Activated CD4-positive, alpha-beta memory T cell treated with anti-CD3 and anti-CD28 coated beads for 36 hours (primary cell): ENCODE measurements around the gene GPR173. TPM values are rescaled to one million over a fixed set of nuclear protein-coding genes. Genes with fewer than 3 reads are reported as not detected.

ENCODE experiments used
- CTCF ChIA-PET: fragments of 350-600 bp; sonication (Branson Sonifier 250); formaldehyde crosslinking; loops from one replicate; lab custom pipeline; 2021; ENCODE audit warnings: antibody characterized with exemption, inconsistent platforms; lab: Charles Lee
- POLR2A ChIA-PET: fragments of 350-600 bp; sonication (Branson Sonifier 250); formaldehyde crosslinking; loops from one replicate; lab custom pipeline; 2021; ENCODE audit warnings: antibody characterized with exemption; lab: Charles Lee
- DNase-seq: peaks from one replicate; pipeline ENCODE4 v3.0.0-alpha.2; 2020
- H3K27ac Mint-ChIP-seq: one replicate; pipeline ENCODE4 v1.8.0; 2021; ENCODE audit warnings: mixed read lengths
- H3K27me3 Mint-ChIP-seq: one replicate; pipeline ENCODE4 v1.8.0; 2021; ENCODE audit warnings: mixed read lengths
- H3K36me3 Mint-ChIP-seq: one replicate; pipeline ENCODE4 v1.8.0; 2021; ENCODE audit warnings: mixed read lengths
- H3K4me1 Mint-ChIP-seq: one replicate; pipeline ENCODE4 v1.8.0; 2021; ENCODE audit warnings: low read depth, mixed read lengths
- H3K4me3 Mint-ChIP-seq: one replicate; pipeline ENCODE4 v1.8.0; 2021; ENCODE audit warnings: mild to moderate bottlenecking, mixed read lengths
- H3K9me3 Mint-ChIP-seq: one replicate; pipeline ENCODE4 v1.8.0; 2021; ENCODE audit warnings: mixed read lengths
- intact Hi-C: fragments of 100-400 bp; cut with micrococcal nuclease; formaldehyde crosslinking; loops from one replicate; pipeline ENCODE4 v1.15.1; 2023
- total RNA-seq, 2 experiments: library from RNA; stranded (reverse); gene quantifications; one replicate each; pipeline ENCODE4 v1.2.3, GENCODE V29; 2021

Gene GPR173
- not detected for total RNA-seq

GRCh38 chrX:53048169-53049126 lies at the start of gene GPR173:
TSS of gene GPR173 (plus strand) at chrX:53048789. CDS start at chrX:53076622, 27,833 bp downstream.
- ChIA-PET CTCF (no interaction called here), POLR2A (no interaction called here)
- Mint-ChIP-seq H3K27ac (no peak within 1 kb of the TSS), H3K4me1 (no peaks in the 10 kb centered on the region), H3K4me3 (no peak within 1 kb of the TSS), H3K27me3 (peaks cover 7% of the 10 kb centered on the region), H3K36me3 (no peaks in the 10 kb centered on the region), H3K9me3 (no peaks in the 10 kb centered on the region)
- intact Hi-C loops = no loop called here
- DNase-seq = no peak

GRCh38 chrX:53000447-53001135 lies 48.0 kb upstream of the GPR173 start:
- Mint-ChIP-seq H3K27me3 (peaks cover 9% of the 10 kb centered on the region), H3K36me3 (no peaks in the 10 kb centered on the region), H3K4me1 (peaks cover 10% of the 10 kb centered on the region), H3K27ac (no peak overlapping the region), H3K4me3 (peak overlapping the region; percentile 12), H3K9me3 (no peaks in the 10 kb centered on the region)
- CTCF ChIA-PET = no interaction called here
- no peak for DNase-seq
- POLR2A ChIA-PET = no interaction called here
- intact Hi-C loops = no loop called here

GRCh38 chrX:53001958-53002357 lies 46.6 kb upstream of the GPR173 start:
- ChIA-PET POLR2A (no interaction called here), CTCF (no interaction called here)
- Mint-ChIP-seq H3K36me3 (no peaks in the 10 kb centered on the region), H3K4me3 (no peak overlapping the region), H3K4me1 (peaks cover 10% of the 10 kb centered on the region), H3K27ac (no peak overlapping the region), H3K9me3 (no peaks in the 10 kb centered on the region), H3K27me3 (peaks cover 9% of the 10 kb centered on the region)
- DNase-seq = no peak
- intact Hi-C loops = no loop called here

- H3K4me3 Mint-ChIP-seq = no peak overlapping the region
- H3K27me3 Mint-ChIP-seq = peaks cover 9% of the 10 kb centered on the region
- peaks cover 10% of the 10 kb centered on the region for H3K4me1 Mint-ChIP-seq
- intact Hi-C loops = no loop called here
- POLR2A ChIA-PET = no interaction called here
- no peak for DNase-seq
- H3K9me3 Mint-ChIP-seq = no peaks in the 10 kb centered on the region
- CTCF ChIA-PET = no interaction called here
- H3K27ac Mint-ChIP-seq = no peak overlapping the region
- H3K36me3 Mint-ChIP-seq = no peaks in the 10 kb centered on the region
Measured at GRCh38 chrX:53003111-53003510, 45.5 kb upstream of the GPR173 start.

- no peak overlapping the region for H3K27ac Mint-ChIP-seq
- H3K9me3 Mint-ChIP-seq = no peaks in the 10 kb centered on the region
- peaks cover 9% of the 10 kb centered on the region for H3K27me3 Mint-ChIP-seq
- no peaks in the 10 kb centered on the region for H3K36me3 Mint-ChIP-seq
- CTCF ChIA-PET = interaction anchor here (0.7 to 2.0 kb wide), 2 partner anchors 9 to 14 kb away, joined by 3 to 5 read pairs; no protein-coding TSS in a partner anchor
- POLR2A ChIA-PET = no interaction called here
- H3K4me3 Mint-ChIP-seq = no peak overlapping the region
- peaks cover 10% of the 10 kb centered on the region for H3K4me1 Mint-ChIP-seq
- DNase-seq = no peak
- intact Hi-C loops = no loop called here
Measured at GRCh38 chrX:53004038-53004437, 44.6 kb upstream of the GPR173 start.

GRCh38 chrX:53004811-53005210 lies 43.8 kb upstream of the GPR173 start:
- intact Hi-C loops = no loop called here
- Mint-ChIP-seq H3K27ac (no peak overlapping the region), H3K27me3 (peaks cover 9% of the 10 kb centered on the region), H3K4me3 (no peak overlapping the region), H3K36me3 (no peaks in the 10 kb centered on the region), H3K4me1 (peaks cover 10% of the 10 kb centered on the region), H3K9me3 (no peaks in the 10 kb centered on the region)
- ChIA-PET POLR2A (no interaction called here), CTCF (interaction anchor here (0.7 to 2.0 kb wide), 2 partner anchors 10 to 14 kb away, joined by 3 to 5 read pairs; no protein-coding TSS in a partner anchor)
- no peak for DNase-seq

- Mint-ChIP-seq H3K27ac (no peak overlapping the region), H3K9me3 (no peaks in the 10 kb centered on the region), H3K4me1 (peaks cover 10% of the 10 kb centered on the region), H3K27me3 (peaks cover 9% of the 10 kb centered on the region), H3K4me3 (no peak overlapping the region), H3K36me3 (no peaks in the 10 kb centered on the region)
- intact Hi-C loops = no loop called here
- CTCF ChIA-PET = interaction anchor here (2.0 kb wide), 1 partner anchor 10 kb away, joined by 5 read pairs; no protein-coding TSS in a partner anchor
- POLR2A ChIA-PET = no interaction called here
- DNase-seq = no peak
Measured at GRCh38 chrX:53005327-53005726, 43.3 kb upstream of the GPR173 start.

GRCh38 chrX:53009032-53009431 lies 39.6 kb upstream of the GPR173 start:
- no peak overlapping the region for H3K4me3 Mint-ChIP-seq

GRCh38 chrX:53013291-53013690 lies 35.3 kb upstream of the GPR173 start:
- H3K4me1 Mint-ChIP-seq = no peaks in the 10 kb centered on the region
- CTCF ChIA-PET = interaction anchor here (1.0 kb wide), 1 partner anchor 24 kb away, joined by 4 read pairs; no protein-coding TSS in a partner anchor
- no peak overlapping the region for H3K27ac Mint-ChIP-seq
- DNase-seq = no peak
- POLR2A ChIA-PET = no interaction called here
- intact Hi-C loops = no loop called here
- H3K36me3 Mint-ChIP-seq = no peaks in the 10 kb centered on the region
- H3K27me3 Mint-ChIP-seq = no peaks in the 10 kb centered on the region
- H3K9me3 Mint-ChIP-seq = no peaks in the 10 kb centered on the region
- no peak overlapping the region for H3K4me3 Mint-ChIP-seq

More at GRCh38 chrX:53009032-53009431, 39.6 kb upstream of the GPR173 start:
- intact Hi-C loops = no loop called here
- no peaks in the 10 kb centered on the region for H3K36me3 Mint-ChIP-seq
- peaks cover 10% of the 10 kb centered on the region for H3K4me1 Mint-ChIP-seq
- CTCF ChIA-PET = no interaction called here
- DNase-seq = no peak
- no peak overlapping the region for H3K27ac Mint-ChIP-seq
- POLR2A ChIA-PET = no interaction called here
- H3K27me3 Mint-ChIP-seq = peaks cover 4% of the 10 kb centered on the region
- H3K9me3 Mint-ChIP-seq = no peaks in the 10 kb centered on the region

- H3K36me3 Mint-ChIP-seq = no peaks in the 10 kb centered on the region
- H3K27me3 Mint-ChIP-seq = no peaks in the 10 kb centered on the region
- no peaks in the 10 kb centered on the region for H3K4me1 Mint-ChIP-seq
- ChIA-PET CTCF (interaction anchor here (0.9 kb wide), 1 partner anchor 23 kb away, joined by 3 read pairs; no protein-coding TSS in a partner anchor), POLR2A (no interaction called here)
- H3K9me3 Mint-ChIP-seq = no peaks in the 10 kb centered on the region
- no peak overlapping the region for H3K27ac Mint-ChIP-seq
- no peak overlapping the region for H3K4me3 Mint-ChIP-seq
- DNase-seq = no peak
- intact Hi-C loops = no loop called here
Measured at GRCh38 chrX:53018627-53019026, 30.0 kb upstream of the GPR173 start.

- H3K4me1 Mint-ChIP-seq = no peaks in the 10 kb centered on the region
- H3K36me3 Mint-ChIP-seq = no peaks in the 10 kb centered on the region
- H3K27me3 Mint-ChIP-seq = no peaks in the 10 kb centered on the region
- POLR2A ChIA-PET = no interaction called here
- H3K4me3 Mint-ChIP-seq = no peak overlapping the region
- intact Hi-C loops = no loop called here
- DNase-seq = no peak
- H3K27ac Mint-ChIP-seq = no peak overlapping the region
- H3K9me3 Mint-ChIP-seq = no peaks in the 10 kb centered on the region
- CTCF ChIA-PET = no interaction called here
Measured at GRCh38 chrX:53022381-53022780, 26.2 kb upstream of the GPR173 start.

- no peak overlapping the region for H3K4me3 Mint-ChIP-seq
- no peak for DNase-seq
- CTCF ChIA-PET = no interaction called here
- H3K27me3 Mint-ChIP-seq = no peaks in the 10 kb centered on the region
- intact Hi-C loops = no loop called here
- H3K4me1 Mint-ChIP-seq = no peaks in the 10 kb centered on the region
- POLR2A ChIA-PET = no interaction called here
- H3K27ac Mint-ChIP-seq = no peak overlapping the region
- no peaks in the 10 kb centered on the region for H3K36me3 Mint-ChIP-seq
- H3K9me3 Mint-ChIP-seq = no peaks in the 10 kb centered on the region
Measured at GRCh38 chrX:53028678-53029077, 19.9 kb upstream of the GPR173 start.
